Breast epithelium (tissue), 3 donors: ENCODE measurements around the gene FADS6.

Source experiments
- CTCF ChIP-seq, 3 donors: fragments of 450-650 bp; IDR thresholded peaks; one replicate each; pipeline ENCODE4 v1.5.1; 2016 to 2017; ENCODE audit warnings: antibody characterized with exemption in 3 of 3, mild to moderate bottlenecking in 3 of 3, moderate library complexity in 3 of 3
- POLR2A ChIP-seq: fragments of 450-650 bp; IDR thresholded peaks from one replicate; pipeline ENCODE4 v1.6.1; 2016; ENCODE audit warnings: antibody characterized with exemption, mild to moderate bottlenecking, moderate library complexity
- POLR2AphosphoS5 ChIP-seq, 3 donors: sonication (generic); formaldehyde crosslinking; IDR thresholded peaks; one replicate each; pipeline ENCODE4 v1.6.1; 2017; ENCODE audit warnings: antibody characterized with exemption in 3 of 3

GRCh38 chr17:74853048-74853397 is 40.4 kb downstream of the FADS6 start:
- no peak for TF ChIP-seq CTCF (IDR thresholded peaks at IDR 0.05)
- no peak for TF ChIP-seq POLR2A
- TF ChIP-seq POLR2AphosphoS5 (IDR thresholded peaks at IDR 0.05), result no peak
